Activated CD8-positive, alpha-beta memory T cell treated with anti-CD3 and anti-CD28 coated beads for 1 hour (primary cell): ENCODE data around the gene PIRT.

Experiments used
- DNase-seq, 2 donors: peaks; one replicate each; pipeline ENCODE4 v3.0.0-alpha.2; 2020; ENCODE audit warnings: low read depth in 1 of 2; ENCODE audit errors: extremely low read depth in 1 of 2

Gene PIRT

DNA sequence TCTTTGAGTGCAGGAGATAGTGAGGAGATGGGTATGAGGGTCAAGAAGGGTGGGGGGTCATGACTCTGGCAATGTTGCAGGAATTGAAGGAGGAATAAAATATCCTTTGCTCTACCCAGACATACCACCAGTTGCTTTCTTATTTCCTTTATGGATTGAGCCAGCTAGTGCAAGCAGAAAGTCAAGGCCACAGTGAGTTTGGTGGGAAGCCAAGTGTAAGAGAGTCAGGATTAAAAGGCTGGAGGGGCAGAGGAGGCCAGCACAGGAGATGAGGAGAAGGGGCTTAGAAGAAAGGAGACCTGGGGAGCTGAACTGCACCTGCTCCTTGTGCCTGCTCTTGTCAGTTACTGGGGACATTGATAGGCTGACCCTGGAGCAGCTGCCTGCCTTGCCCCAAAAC, 16.1 kb downstream of the PIRT start:
- DNase-seq: no peak

DNA sequence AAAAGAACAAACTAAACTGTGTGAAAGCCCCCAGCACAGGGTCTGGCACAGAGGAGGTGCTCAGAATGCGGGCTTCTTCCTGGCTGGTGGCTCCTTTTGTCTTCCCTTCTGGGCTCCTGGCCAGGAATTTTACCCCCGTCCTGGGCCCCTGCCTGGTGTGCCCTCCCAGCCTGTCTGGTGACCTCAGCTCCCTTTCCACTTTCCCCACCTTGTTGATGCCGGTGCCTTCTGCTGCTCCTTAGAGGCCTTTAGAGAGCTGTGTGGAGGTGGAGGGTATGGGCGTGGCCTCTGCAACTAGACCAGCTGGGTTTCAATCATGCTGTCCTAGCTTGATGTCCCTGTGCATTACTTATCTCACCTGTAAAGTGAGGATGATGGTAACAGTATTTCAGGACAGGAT, 16.8 kb downstream of the PIRT start:
- no peak for DNase-seq

DNA sequence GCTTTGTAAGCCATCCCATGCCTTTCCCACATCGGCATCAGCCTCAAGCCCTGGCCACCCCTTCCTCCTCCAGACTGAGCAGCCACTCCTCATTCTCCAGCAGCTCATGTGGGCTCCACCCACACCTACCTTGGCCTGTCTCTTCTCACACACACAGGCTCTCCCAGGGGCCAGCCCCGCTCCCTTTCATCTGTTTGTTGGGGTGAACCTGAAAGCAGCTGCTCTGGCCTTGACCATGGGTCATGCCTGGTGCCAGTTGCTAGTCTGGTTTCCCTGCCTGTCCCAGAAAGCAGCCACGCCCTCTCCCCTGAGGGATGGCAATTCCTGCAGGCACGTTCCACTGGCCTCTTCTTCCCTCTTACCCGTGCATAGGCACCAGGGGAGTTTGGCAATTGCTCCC, 22.6 kb downstream of the PIRT start:
- DNase-seq: no peak

DNA sequence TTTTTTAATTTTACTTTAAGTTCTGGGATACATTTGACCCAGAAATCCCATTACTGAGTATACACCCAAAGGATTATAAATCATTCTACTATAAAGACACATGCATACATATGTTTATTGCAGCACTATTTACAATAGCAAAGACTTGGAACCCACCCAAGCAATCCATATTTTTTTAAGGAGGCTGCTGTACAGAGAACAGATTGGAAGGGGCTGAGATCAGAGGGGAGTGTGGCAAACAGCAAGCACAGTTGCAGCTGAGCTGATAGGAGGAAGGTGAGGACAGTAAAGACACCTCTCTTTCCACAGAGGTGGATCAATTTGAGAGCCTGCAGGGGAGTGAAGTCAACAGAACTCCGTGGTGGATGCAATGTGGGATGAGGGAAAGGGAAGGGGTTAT, 23.8 kb downstream of the PIRT start:
- no peak for DNase-seq

DNA sequence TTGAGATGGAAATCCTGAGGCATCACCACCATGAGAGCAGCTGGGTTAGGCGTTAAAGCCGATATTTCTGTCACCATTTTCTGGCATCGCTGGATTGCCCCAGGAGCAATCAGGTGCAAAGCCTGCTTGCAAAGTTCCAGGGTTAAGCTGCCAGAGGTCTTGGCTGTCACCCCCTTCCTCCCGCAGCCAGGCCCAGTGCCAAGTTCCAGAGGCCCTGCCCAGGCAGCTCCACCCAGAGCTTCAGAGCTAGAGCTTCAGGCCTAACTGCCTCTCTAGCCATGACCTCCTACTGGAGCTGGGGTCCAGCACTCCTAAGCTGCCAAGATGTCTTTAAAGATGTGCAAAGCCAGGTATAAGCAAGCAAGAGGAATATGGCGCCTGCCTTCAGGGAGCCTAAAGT, 25.2 kb downstream of the PIRT start:
- no peak for DNase-seq

DNA sequence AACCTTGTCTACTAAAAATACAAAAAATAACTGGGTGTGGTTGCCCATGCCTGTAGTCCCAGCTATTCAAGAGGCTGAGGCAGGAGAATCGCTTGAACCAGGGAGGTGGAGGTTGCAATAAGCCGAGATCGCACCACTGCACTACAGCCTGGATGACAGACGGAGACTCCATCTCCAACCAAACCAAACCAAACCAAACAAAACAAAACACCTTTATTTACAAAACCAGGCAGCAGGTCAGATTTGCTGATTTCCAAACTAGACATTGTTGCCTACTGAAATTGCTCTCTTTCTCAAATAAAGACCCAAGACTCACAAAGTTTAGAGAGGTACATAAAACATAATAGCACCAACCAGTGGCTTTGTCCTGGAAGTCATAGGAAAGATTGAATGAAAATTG, 28.3 kb downstream of the PIRT start:
- no peak for DNase-seq

DNA sequence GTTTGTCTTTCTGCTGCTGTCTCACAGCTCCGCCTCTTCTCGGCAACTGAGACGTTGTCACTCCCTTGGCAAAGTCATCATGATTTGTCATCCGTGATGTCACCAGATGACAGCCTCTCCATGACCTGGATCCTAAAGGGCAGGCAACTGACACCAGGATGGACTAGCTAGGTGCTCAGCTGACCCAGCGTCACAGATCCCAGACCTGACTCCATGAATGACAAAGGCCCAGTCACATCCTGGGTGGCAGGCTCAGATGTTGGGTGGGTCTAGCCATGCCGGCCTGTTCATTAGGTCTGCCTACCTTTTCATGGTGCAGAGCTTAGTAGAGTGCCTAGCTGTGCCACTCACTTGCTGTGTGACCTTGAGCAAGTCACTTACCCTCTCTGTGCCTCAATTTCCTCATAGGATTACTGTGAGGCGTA, 30.2 kb downstream of the PIRT start:
- no peak for DNase-seq

DNA sequence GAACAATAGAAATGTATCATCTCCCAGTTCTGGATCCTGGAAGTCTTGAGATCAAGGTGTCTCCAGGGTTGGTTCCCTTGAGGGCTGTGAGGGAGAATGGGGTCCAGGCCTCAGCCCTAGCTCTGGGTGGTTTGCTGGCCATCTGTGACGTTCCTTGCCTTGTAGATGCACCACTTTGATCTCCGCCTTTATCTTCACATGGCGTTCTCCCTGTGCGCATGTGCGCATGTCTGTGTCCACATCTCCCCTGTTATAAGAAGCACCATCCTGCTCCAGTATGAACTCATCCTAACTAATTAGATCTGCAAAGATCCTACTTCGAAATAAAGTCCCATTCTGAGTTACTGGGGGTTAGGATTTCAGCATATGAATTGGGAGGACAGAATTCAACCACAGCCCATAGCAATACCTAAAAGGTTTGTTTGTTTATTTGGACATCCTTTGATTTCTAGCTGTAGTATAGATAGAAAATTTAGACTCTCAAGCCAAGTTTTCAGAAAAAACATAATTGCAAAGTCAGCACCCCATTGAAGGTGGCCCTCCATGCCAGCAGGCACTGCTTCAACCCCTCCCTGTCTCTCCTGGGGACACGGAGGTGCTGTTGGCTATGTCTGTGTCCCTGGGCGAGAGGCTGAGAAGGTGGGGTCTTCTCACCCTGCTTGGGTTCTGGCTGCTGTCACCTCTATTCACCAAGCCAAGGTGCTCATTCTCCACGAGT, 31.2 kb downstream of the PIRT start:
- DNase-seq: no peak

DNA sequence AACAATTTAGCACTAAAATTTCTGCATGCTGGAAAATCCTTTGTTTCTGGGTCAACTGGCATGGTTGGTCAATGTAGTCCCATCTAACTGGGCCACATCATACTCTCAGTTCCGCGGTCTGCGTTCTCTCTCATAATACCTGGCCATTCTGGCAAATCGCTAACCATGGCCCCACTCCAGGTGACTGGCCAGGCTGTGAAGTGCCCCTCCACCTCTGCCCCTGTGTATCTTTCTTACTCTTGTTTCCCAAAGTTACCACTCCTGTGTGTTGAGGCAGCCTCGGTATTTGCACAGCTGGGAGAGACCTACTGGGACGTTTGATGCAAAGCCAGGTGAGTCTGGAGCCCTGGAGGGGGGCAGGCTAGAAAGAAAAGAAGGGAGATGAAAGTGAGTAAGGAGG, 32.0 kb downstream of the PIRT start:
- DNase-seq: no peak

DNA sequence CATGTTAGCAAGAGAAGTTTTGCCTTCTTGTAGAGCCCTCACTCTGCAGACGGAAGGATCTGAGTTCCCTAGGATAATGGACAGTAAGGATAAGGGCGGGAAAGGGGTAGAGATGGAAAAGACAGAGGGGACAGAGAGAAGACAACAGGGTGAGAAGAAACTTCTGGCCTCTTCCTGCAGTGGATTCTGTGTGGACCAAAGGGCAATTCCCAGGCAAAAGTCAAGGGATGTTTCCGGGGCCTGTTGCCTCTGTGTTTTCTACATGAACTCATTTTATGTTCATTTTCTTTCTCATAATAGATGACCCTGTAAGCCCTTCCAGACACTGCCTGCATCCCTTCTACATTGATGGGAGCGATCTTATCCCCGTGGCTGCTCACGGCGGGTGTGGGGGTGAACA, 33.3 kb downstream of the PIRT start:
- no peak for DNase-seq

DNA sequence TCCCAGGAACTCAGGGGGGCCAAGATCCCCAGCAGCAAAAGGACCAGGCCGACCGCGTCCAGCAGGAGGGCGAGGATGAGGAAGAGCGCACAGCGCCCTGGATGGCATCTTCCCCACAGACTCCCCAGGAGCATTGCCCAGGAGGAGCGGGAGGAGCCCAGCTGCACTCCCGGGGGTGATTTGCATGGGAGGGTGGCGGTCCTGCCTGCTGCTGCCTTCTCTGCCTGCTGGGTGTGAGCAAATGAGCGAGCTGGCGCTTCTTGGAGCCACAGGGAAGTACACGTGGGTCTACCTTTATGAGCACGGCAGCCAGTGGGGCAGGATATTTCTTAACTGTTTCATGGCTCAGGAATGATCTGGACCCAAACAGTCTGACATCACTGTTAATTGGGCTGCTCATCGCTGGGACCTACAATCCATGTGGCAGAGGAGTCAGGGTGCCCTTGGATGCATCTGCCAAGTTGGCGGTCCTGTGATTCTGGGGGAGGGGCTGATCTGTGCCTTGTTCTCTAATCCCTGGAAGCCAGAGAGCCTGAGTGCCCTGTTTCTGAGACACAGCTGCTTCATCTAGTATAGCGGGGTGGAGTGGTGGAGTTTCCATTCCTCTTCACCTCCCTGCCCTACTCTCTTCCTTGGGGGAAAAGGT, 33.9 kb downstream of the PIRT start, which contains the start of gene TMEM238L:
Gene TMEM238L (minus strand): TSS at position 270 of the 646 bp plus-strand sequence. CDS start 136 bp downstream, at position 134.
- DNase-seq: no peak

DNA sequence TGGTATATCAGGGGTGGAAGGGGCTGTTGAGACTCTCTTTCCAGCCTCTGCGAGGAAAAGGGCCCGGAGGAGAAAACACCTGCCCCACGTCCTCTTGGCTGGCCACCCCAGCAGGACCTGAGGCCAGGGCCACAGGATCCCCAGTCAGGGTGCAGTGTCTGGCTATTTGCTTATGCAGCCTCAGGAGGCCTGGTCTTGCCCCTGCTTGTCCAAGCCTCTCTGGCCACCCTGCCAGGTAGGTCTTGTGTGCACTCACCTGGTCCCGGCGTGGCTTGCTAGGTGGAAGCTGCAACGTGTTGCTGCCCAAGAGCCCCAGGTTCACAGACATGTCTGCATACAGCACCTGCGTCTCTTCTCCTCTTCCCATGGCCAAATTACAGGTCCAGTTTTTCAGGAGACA, 34.5 kb downstream of the PIRT start:
- no peak for DNase-seq

DNA sequence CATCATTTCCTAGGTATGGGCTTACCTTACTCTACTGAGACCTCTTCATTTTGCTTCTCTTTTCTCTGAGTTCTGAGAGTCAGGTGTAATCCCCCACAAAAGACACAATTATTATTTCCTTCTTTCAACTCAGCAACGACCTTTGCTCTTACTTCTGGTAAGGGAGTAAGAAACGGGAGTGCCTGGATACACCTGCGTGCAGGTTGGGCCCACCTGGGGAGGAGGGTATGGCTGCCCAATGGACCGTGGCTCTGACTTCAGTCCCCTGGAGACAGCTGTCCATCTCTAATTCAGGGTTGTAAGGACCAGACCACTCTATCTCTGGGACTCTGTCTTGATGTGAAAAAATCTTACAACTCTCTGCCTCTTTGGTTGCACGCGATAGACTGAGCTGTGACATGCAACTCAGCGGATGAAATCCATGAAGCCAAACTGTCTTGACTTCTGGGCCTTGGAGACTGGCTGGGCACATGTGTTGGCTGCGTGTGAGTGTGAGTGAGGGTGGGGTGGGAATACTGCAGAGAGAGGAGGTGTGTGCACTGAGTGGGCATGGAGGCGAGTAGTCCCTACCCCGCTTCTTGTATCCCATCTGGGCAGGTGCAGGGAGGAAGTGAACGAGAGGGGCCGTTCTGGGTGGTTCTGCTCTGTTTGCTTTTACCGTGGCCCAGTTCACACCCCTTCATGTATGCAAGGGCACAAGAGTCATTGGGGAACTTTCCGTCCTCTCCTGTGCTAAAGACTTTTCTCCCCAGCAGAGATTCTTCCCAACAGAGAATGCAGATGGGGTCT, 35.2 kb downstream of the PIRT start:
- DNase-seq: no peak

DNA sequence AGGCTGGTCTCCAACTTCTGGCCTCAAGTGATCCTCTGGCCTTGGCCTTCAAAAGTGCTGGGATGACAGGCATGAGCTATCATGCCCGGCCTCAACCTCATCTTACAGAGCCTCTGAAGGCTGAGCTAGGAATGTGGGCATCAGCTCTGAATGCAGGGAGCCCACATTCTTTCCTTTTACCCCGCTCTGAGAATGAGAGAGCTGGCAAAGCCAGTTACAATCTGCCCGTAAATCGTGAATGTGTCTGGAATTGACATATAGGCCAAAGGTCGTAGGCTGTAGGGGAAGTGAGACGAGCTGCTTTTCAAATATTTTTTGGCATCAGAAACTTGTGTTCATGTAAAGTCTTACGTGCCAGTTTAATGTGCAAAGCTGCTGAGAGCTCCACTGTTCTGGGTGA, 38.5 kb downstream of the PIRT start:
- no peak for DNase-seq

DNA sequence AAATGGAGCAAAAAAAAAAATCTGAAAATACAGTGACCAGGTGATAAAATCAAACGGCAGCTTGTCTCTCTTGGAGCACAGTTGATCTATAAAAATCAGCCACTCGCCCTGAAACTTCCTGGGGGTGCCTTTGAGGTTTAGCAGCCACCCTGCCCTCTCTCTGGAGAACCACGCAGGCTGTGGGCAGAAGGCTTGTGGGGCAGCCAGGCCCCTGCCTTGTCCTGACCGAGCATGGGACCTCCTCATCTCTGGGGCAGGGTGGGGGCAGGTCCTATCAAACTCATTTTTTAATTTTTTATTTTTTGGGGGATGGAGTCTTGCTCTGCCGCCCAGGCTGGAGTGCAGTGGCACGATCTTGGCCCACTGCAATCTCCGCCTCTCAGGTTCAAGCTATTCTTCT, 39.0 kb downstream of the PIRT start:
- no peak for DNase-seq

DNA sequence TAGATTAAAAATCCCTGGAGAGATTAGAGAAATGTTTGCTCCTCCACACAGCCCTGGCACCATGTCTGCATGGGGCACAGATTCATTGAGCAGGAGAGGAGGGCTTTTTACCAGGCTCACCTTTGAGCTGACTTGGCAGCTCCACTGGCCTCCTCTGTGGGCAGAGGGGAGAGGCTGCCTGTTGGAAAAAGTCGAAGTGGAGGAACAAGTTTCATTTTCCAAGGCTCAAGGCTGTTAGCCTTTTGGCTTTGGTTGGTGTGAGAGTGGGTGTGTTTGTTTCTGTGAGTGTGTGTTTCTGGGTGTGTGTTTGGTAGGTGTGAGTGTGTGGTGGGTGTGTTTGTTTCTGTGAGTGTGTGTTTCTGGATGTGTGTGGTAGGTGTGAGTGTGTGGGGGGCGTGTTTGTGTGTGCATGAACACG, 39.5 kb downstream of the PIRT start:
- no peak for DNase-seq

DNA sequence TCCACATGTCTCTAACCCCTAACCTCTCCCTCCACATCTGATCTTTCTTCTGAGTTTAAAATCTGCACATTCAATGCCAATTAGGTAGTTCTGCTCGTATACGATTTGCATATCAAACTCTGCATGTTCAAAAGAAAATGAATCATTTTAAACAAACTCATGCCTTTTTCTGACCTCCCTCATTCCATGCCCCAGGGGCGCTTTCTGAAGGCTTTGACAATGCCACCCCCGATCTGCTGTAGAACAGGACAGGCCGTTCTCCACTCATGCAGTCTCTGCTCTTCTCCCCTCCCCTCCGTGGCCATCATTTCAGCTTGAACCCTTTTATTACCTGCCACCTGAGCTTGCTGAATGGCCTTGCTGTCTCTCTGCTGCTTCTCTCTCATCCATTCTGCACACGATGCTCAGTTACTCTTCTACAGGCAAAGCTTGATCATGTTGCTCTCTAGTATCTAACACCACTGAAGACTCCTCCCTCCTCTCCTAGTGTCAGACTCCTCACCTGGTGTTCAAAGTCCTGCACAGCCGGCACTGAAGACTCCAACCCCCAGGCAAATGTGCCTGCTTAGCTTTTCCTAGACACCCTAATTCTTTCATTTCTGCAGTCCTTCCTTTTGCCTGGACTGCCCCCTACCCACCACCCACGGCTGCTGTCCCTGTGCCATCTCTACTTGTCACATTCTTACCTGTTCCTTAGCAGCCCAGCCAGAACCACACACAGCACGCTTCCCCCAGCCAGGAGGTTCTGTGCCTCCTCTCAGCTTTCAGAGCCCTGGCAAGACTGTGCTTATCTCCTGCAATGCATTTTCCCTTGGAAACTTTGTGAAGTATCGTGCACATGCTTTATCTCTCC, 40.2 kb downstream of the PIRT start:
- DNase-seq: no peak

DNA sequence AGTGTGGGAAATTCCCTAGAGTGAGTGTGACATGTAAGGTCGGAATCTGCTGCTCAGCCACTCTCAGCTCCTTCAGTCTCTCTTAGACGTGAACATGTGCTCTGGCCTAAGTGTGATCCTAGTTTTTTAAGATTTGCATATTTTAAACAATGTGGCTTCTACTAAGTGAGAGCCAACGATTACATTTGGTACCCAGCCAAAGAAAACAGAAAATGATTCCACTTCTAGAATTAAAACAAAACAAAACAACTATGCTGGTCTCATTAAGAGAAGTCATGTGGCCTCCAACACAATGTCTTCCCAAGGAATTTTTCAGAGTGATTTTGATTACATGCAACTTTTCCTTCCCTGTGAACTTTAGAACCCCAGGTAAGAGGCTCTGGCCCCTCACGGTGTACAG, 44.1 kb downstream of the PIRT start:
- DNase-seq: no peak

DNA sequence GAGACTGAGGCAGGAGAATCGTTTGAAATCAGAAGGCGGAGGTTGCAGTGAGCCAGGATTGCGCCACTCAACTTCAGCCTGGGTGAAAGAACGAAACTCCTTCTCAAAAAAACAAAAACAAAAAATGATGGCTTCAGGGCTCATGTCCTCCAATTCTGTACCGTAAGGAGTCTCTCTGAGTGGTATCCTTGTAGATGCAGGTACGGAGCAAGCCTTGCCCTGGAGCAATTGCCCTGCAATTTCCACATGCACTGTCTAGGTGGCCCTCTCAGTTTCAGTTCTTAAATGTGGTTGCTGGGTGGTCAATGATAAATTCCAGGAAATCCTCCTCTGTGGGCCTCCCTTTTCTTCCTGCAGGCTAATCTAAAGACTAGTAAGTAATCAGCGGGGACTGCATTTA, 44.6 kb downstream of the PIRT start:
- DNase-seq: no peak

DNA sequence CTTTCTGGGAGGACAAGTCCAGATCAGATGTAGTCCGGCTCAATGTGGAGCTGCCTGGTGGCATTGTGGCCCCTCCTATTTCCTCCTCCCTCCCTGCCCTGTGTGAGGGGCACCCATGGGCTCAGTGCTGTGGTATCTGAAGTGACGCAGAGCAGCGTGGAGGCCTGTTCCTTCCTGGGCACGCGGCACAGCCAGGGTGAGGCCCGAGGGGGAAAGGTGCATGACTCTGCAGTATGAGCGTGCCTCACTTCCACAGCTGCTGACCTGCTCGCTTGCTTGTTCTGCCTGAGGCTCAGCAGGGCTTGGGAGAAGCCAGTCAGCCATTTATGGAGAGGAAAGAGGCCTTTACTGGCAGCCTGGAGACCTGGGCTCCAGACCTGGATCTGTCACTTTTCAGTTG, 45.7 kb downstream of the PIRT start:
- no peak for DNase-seq
